22Rv1 (cell line): ENCODE measurements around the gene EXOC4.

Source experiments
- CTCF ChIP-seq: fragments of 450-650 bp; IDR thresholded peaks from 2 replicates; pipeline ENCODE4 v1.5.1; 2017; ENCODE audit warnings: mild to moderate bottlenecking
- ZFX ChIP-seq: fragments of 450-650 bp; IDR thresholded peaks from 2 replicates; pipeline ENCODE4 v1.6.1; 2017; ENCODE audit warnings: antibody characterized with exemption, borderline replicate concordance

- TF ChIP-seq CTCF (peak; percentile 31), ZFX (no peak)
Observed at GRCh38 chr7:134108802-134109201, 855.9 kb downstream of the EXOC4 start.
